WTC11 (cell line): ENCODE results near the gene ZNHIT3. TPM values are rescaled to one million over a fixed set of nuclear protein-coding genes. Genes with fewer than 3 reads are reported as not detected.

ENCODE experiments used
- ATF1 ChIP-seq: sonication (generic); formaldehyde crosslinking; IDR thresholded peaks from 2 replicates; pipeline ENCODE4 v1.8.1; 2023; ENCODE audit warnings: mild to moderate bottlenecking, moderate library complexity, missing genetic modification reagents
- ATF3 ChIP-seq: sonication (generic); formaldehyde crosslinking; conservative IDR thresholded peaks from 2 replicates; pipeline ENCODE4 v1.8.1; 2022; ENCODE audit warnings: mild to moderate bottlenecking, missing genetic modification reagents
- E2F4 ChIP-seq: sonication (generic); formaldehyde crosslinking; IDR thresholded peaks from 2 replicates; pipeline ENCODE4 v1.8.1; 2022; ENCODE audit warnings: low read depth, mild to moderate bottlenecking, moderate library complexity, missing genetic modification reagents, borderline replicate concordance
- ELF4 ChIP-seq: sonication (generic); formaldehyde crosslinking; IDR thresholded peaks from 2 replicates; pipeline ENCODE4 v1.8.1; 2022; ENCODE audit warnings: low read depth, mild to moderate bottlenecking, moderate library complexity, missing genetic modification reagents
- EMX1 ChIP-seq: fragments of 250-450 bp; sonication (Bioruptor Pico); IDR thresholded peaks from 2 replicates; pipeline ENCODE4 v1.8.0; 2021; ENCODE audit warnings: mild to moderate bottlenecking
- ERG ChIP-seq: fragments of 250-450 bp; sonication (Bioruptor Pico); IDR thresholded peaks from 2 replicates; pipeline ENCODE4 v1.8.0; 2021; ENCODE audit warnings: mild to moderate bottlenecking
- ETV6 ChIP-seq: sonication (generic); formaldehyde crosslinking; IDR thresholded peaks from 2 replicates; pipeline ENCODE4 v1.8.1; 2022; ENCODE audit warnings: mild to moderate bottlenecking, missing genetic modification reagents
- FOXJ3 ChIP-seq: sonication (generic); formaldehyde crosslinking; IDR thresholded peaks from 2 replicates; pipeline ENCODE4 v1.9.0; 2021; ENCODE audit warnings: missing genetic modification reagents, mild to moderate bottlenecking, borderline replicate concordance
- FOXK1 ChIP-seq: sonication (generic); formaldehyde crosslinking; IDR thresholded peaks from 2 replicates; pipeline ENCODE4 v1.8.0; 2022; ENCODE audit warnings: mild to moderate bottlenecking, moderate library complexity, missing genetic modification reagents
- GRHL2 ChIP-seq: fragments of 250-450 bp; sonication (Bioruptor Pico); IDR thresholded peaks from 2 replicates; pipeline ENCODE4 v1.8.0; 2022; ENCODE audit warnings: mild to moderate bottlenecking, moderate library complexity; ENCODE audit not compliant: insufficient replicate concordance, severe bottlenecking
- IRF1 ChIP-seq: sonication (generic); formaldehyde crosslinking; IDR thresholded peaks from 2 replicates; pipeline ENCODE4 v1.8.0; 2023; ENCODE audit warnings: missing genetic modification reagents
- JAZF1 ChIP-seq: fragments of 250-450 bp; sonication (Bioruptor Pico); IDR thresholded peaks from 2 replicates; pipeline ENCODE4 v1.9.0; 2021; ENCODE audit warnings: moderate library complexity, mild to moderate bottlenecking, inconsistent platforms
- NFATC4 ChIP-seq: fragments of 250-450 bp; sonication (Bioruptor Pico); IDR thresholded peaks from 2 replicates; pipeline ENCODE4 v1.9.0; 2021; ENCODE audit warnings: mild to moderate bottlenecking
- NFE2L1 ChIP-seq: sonication (generic); formaldehyde crosslinking; IDR thresholded peaks from 2 replicates; pipeline ENCODE4 v1.8.1; 2023; ENCODE audit warnings: missing genetic modification reagents
- PRDM15 ChIP-seq: sonication (generic); formaldehyde crosslinking; IDR thresholded peaks from 2 replicates; pipeline ENCODE4 v1.8.0; 2022; ENCODE audit warnings: missing genetic modification reagents
- PRRX2 ChIP-seq: fragments of 250-450 bp; sonication (Bioruptor Pico); IDR thresholded peaks from 2 replicates; pipeline ENCODE4 v1.8.0; 2021; ENCODE audit warnings: mild to moderate bottlenecking
- RORB ChIP-seq: fragments of 250-450 bp; sonication (Bioruptor Pico); IDR thresholded peaks from 2 replicates; pipeline ENCODE4 v1.9.0; 2021; ENCODE audit warnings: mild to moderate bottlenecking
- SMAD3 ChIP-seq: sonication (generic); formaldehyde crosslinking; IDR thresholded peaks from 2 replicates; pipeline ENCODE4 v1.8.0; 2022; ENCODE audit warnings: missing genetic modification reagents, mild to moderate bottlenecking, borderline replicate concordance
- SOX15 ChIP-seq: fragments of 250-450 bp; sonication (Bioruptor Pico); IDR thresholded peaks from 2 replicates; pipeline ENCODE4 v1.9.0; 2021; ENCODE audit warnings: mild to moderate bottlenecking
- TEAD1 ChIP-seq: sonication (generic); formaldehyde crosslinking; IDR thresholded peaks from 2 replicates; pipeline ENCODE4 v1.8.0; 2022; ENCODE audit warnings: mild to moderate bottlenecking, missing genetic modification reagents
- ZBTB21 ChIP-seq: sonication (generic); formaldehyde crosslinking; IDR thresholded peaks from 2 replicates; pipeline ENCODE4 v1.8.1; 2023; ENCODE audit warnings: mild to moderate bottlenecking, missing genetic modification reagents, borderline replicate concordance
- ZBTB43 ChIP-seq: sonication (generic); formaldehyde crosslinking; IDR thresholded peaks from 2 replicates; pipeline ENCODE4 v1.8.1; 2023; ENCODE audit warnings: mild to moderate bottlenecking, missing genetic modification reagents
- ZNF219 ChIP-seq: sonication (generic); formaldehyde crosslinking; IDR thresholded peaks from 2 replicates; pipeline ENCODE4 v1.8.0; 2023; ENCODE audit warnings: missing genetic modification reagents, mild to moderate bottlenecking, borderline replicate concordance
- ZNF232 ChIP-seq: sonication (generic); formaldehyde crosslinking; IDR thresholded peaks from 2 replicates; pipeline ENCODE4 v1.8.0; 2022; ENCODE audit warnings: mild to moderate bottlenecking, missing genetic modification reagents
- ZNF317 ChIP-seq: sonication (generic); formaldehyde crosslinking; IDR thresholded peaks from 2 replicates; pipeline ENCODE4 v1.8.1; 2023; ENCODE audit warnings: low read depth, mild to moderate bottlenecking, moderate library complexity, missing genetic modification reagents, borderline replicate concordance
- ZNF423 ChIP-seq: fragments of 250-450 bp; sonication (Bioruptor Pico); IDR thresholded peaks from 2 replicates; pipeline ENCODE4 v2.1.2; 2022; ENCODE audit warnings: mild to moderate bottlenecking, moderate library complexity
- ZNF532 ChIP-seq: fragments of 250-450 bp; sonication (Bioruptor Pico); IDR thresholded peaks from 2 replicates; pipeline ENCODE4 v1.9.0; 2021; ENCODE audit warnings: mild to moderate bottlenecking, borderline replicate concordance
- total RNA-seq: library from RNA; stranded (reverse); gene quantifications from 3 replicates; pipeline ENCODE4 v1.2.3, GENCODE V29; 2021

The ZNHIT3 gene
- total RNA-seq, 1 experiment from 2014 or later: 47.0 TPM

- TF ChIP-seq IRF1 (peak; percentile 84; the same call in 1 of the 2 replicates), ZBTB21 (CRISPR knock-in tag) (peak; percentile 78; the same call in 1 of the 2 replicates), FOXJ3 (CRISPR knock-in tag) (no peak), RORB (CRISPR knock-in tag) (no peak), ZNF532 (CRISPR knock-in tag) (no peak), FOXK1 (CRISPR knock-in tag) (peak; percentile 90), ZBTB43 (CRISPR knock-in tag) (no peak; the same call in 1 of the 2 replicates), ZNF317 (CRISPR knock-in tag) (no peak), JAZF1 (CRISPR knock-in tag) (no peak), NFE2L1 (CRISPR knock-in tag) (peak; percentile 60; the same call in 1 of the 2 replicates), GRHL2 (CRISPR knock-in tag) (no peak), ATF1 (CRISPR knock-in tag) (peak; percentile 83; the same call in 1 of the 2 replicates), EMX1 (CRISPR knock-in tag) (no peak), E2F4 (no peak), SMAD3 (CRISPR knock-in tag) (no peak), SOX15 (CRISPR knock-in tag) (no peak), ATF3 (no peak), PRRX2 (CRISPR knock-in tag) (no peak), ERG (CRISPR knock-in tag) (no peak), ETV6 (CRISPR knock-in tag) (peak; percentile 85; the same call in 1 of the 2 replicates), NFATC4 (CRISPR knock-in tag) (no peak), ELF4 (CRISPR knock-in tag) (no peak), ZNF219 (CRISPR knock-in tag) (0 out of 2 replicates have a peak, but pooled peaks have one; percentile 59), TEAD1 (CRISPR knock-in tag) (peak; percentile 82; the same call in 1 of the 2 replicates), ZNF423 (CRISPR knock-in tag) (no peak), ZNF232 (peak; percentile 76; the same call in 1 of the 2 replicates), PRDM15 (peak; percentile 83)
Measured at GRCh38 chr17:36463916-36464764, 22.3 kb upstream of the ZNHIT3 start (continued).
